A673 (cell line): ENCODE results near the gene GATA1. TPM values are rescaled to one million over a fixed set of nuclear protein-coding genes. Genes with fewer than 3 reads are reported as not detected.

Experiments used
- BruUV-seq: library from RNA; stranded (reverse); fragments of 400-500 nt; replicated peaks from 2 replicates; lab custom pipeline; 2021; lab: Mats Ljungman, UMichigan
- CTCF ChIA-PET: fragments of 300-600 bp; sonication (Branson Sonifier 250); formaldehyde crosslinking; loops from one replicate; lab custom pipeline; 2022; ENCODE audit warnings: antibody characterized with exemption; lab: Charles Lee
- POLR2A ChIA-PET: fragments of 300-600 bp; sonication (Branson Sonifier 250); formaldehyde crosslinking; loops from one replicate; lab custom pipeline; 2022; ENCODE audit warnings: antibody characterized with exemption; ENCODE audit not compliant: low non-redundant PET; lab: Charles Lee
- DNase-seq: peaks from one replicate; pipeline ENCODE4 v3.0.0-alpha.2; 2015; ENCODE audit warnings: low spot score
- H3K27ac ChIP-seq: fragments of 200-600 bp; sonication (generic); 2 replicates; pipeline ENCODE4 v1.5.1; 2016; ENCODE audit warnings: mixed run types, low read depth, mild to moderate bottlenecking, mixed read lengths, antibody characterized with exemption, low read length; ENCODE audit not compliant: poor library complexity, severe bottlenecking
- H3K27me3 ChIP-seq: fragments of 200-600 bp; sonication (generic); replicated peaks from 2 replicates; pipeline ENCODE4 v1.6.1; 2017; ENCODE audit warnings: mixed run types, low read depth, mild to moderate bottlenecking, mixed read lengths, antibody characterized with exemption, low read length; ENCODE audit not compliant: insufficient read depth, poor library complexity
- H3K36me3 ChIP-seq: fragments of 200-600 bp; sonication (generic); 2 replicates; pipeline ENCODE4 v1.6.1; 2016; ENCODE audit warnings: mixed run types, mild to moderate bottlenecking, mixed read lengths, antibody characterized with exemption, low read length; ENCODE audit not compliant: insufficient read depth, poor library complexity, severe bottlenecking
- H3K4me1 ChIP-seq: fragments of 200-600 bp; sonication (generic); 2 replicates; pipeline ENCODE4 v1.6.1; 2017; ENCODE audit warnings: mixed run types, mild to moderate bottlenecking, mixed read lengths, antibody characterized with exemption, low read length; ENCODE audit not compliant: insufficient read depth, poor library complexity, severe bottlenecking
- H3K4me3 ChIP-seq: fragments of 200-600 bp; sonication (generic); 2 replicates; pipeline ENCODE4 v1.5.1; 2016; ENCODE audit warnings: low read depth, mixed run types, mild to moderate bottlenecking, mixed read lengths, low read length; ENCODE audit not compliant: poor library complexity, severe bottlenecking
- H3K9me3 ChIP-seq: fragments of 200-600 bp; sonication (generic); 2 replicates; pipeline ENCODE4 v1.6.1; 2016; ENCODE audit warnings: mixed run types, low read depth, mild to moderate bottlenecking, mixed read lengths, antibody characterized with exemption, low read length; ENCODE audit not compliant: poor library complexity, severe bottlenecking
- CTCF ChIP-seq: fragments of 300-800, 200-600 bp; sonication (generic); conservative IDR thresholded peaks from 2 replicates; pipeline ENCODE4 v1.5.1; 2017; ENCODE audit warnings: low read depth, mild to moderate bottlenecking, antibody characterized with exemption, low read length, moderate library complexity, mixed read lengths
- EZH2 ChIP-seq: fragments of 200-600 bp; sonication (generic); IDR thresholded peaks from 2 replicates; pipeline ENCODE4 v1.6.1; 2017; ENCODE audit warnings: borderline replicate concordance, low read depth, mild to moderate bottlenecking, mixed read lengths, antibody characterized with exemption, low read length; ENCODE audit not compliant: poor library complexity, severe bottlenecking
- intact Hi-C: fragments of 100-400 bp; cut with micrococcal nuclease; formaldehyde crosslinking; loops from one replicate; pipeline ENCODE4 v1.10.0; 2022; ENCODE audit not compliant: unreplicated experiment
- total RNA-seq: library from RNA; stranded (reverse); gene quantifications from 2 replicates; pipeline ENCODE4 v1.2.3, GENCODE V29; 2021

The GATA1 gene
- total RNA-seq, 1 experiment from 2014 or later, result not detected

- ChIA-PET POLR2A (interaction anchor here (0.6 to 0.7 kb wide), 2 partner anchors 103 to 1603 kb away, joined by 4 to 9 read pairs; no protein-coding TSS in a partner anchor), CTCF (no interaction called here)
- Histone ChIP-seq H3K9me3 (no peaks in the 10 kb centered on the region), H3K27me3 (no peaks in the 10 kb centered on the region), H3K27ac (no peak overlapping the region), H3K4me3 (peak overlapping the region; percentile 59), H3K4me1 (no peaks in the 10 kb centered on the region), H3K36me3 (no peaks in the 10 kb centered on the region)
- intact Hi-C loops, result no loop called here
- TSS peak; percentile 81 for BruUV-seq
- DNase-seq, result no peak
- no peak for TF ChIP-seq CTCF
- no peak for TF ChIP-seq EZH2
Observed at GRCh38 chrX:48834383-48834709, 48.0 kb downstream of the GATA1 start.

- H3K27me3 ChIP-seq, result no peaks in the 10 kb centered on the region
- intact Hi-C loops, result no loop called here
- DNase-seq, result peak; percentile 25
Observed at GRCh38 chrX:48835524-48836329, 49.3 kb downstream of the GATA1 start, which contains the start of gene PCSK1N. Gene PCSK1N, minus strand, starts transcription at chrX:48835610. Its CDS starts 78 bp downstream, at chrX:48835532.

DNA sequence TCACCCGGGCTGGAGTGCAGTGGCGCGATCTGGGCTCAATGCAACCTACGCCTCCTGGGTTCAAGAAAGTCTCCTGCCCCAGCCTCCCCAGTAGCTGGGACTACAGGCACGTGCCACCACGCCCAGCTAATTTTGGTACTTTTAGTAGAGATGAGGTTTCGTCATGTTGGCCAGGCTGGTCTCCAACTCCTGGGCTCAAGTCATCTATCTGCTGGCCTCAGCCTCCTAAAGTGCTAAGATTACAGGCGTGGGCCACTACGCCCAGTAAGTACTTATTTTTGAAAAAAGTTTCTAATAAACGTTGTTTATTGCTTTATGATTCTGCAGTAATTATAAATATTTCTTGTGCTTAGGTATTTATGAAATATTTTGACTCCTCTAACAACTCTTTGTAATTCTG is 53.3 kb downstream of the GATA1 start:
- POLR2A ChIA-PET, result no interaction called here
- TF ChIP-seq CTCF, result no peak
- TF ChIP-seq EZH2, result no peak

More at GRCh38 chrX:48835524-48836329, 49.3 kb downstream of the GATA1 start, which contains the start of gene PCSK1N:
- Histone ChIP-seq H3K4me3 (peak within 1 kb of the TSS; percentile 59), H3K27ac (no peak within 1 kb of the TSS), H3K9me3 (no peaks in the 10 kb centered on the region), H3K4me1 (no peaks in the 10 kb centered on the region), H3K36me3 (no peaks in the 10 kb centered on the region)
- no peak for TF ChIP-seq CTCF
- TF ChIP-seq EZH2, result no peak
- CTCF ChIA-PET, result interaction anchor here (0.6 kb wide), 1 partner anchor 123 kb away, joined by 7 read pairs; no protein-coding TSS in a partner anchor
- POLR2A ChIA-PET, result no interaction called here
- no TSS peak for BruUV-seq

More for the DNA sequence above, 53.3 kb downstream of the GATA1 start:
- intact Hi-C loops, result no loop called here
- Histone ChIP-seq H3K36me3 (no peaks in the 10 kb centered on the region), H3K9me3 (no peaks in the 10 kb centered on the region), H3K27ac (no peak overlapping the region), H3K27me3 (no peaks in the 10 kb centered on the region), H3K4me3 (no peak overlapping the region), H3K4me1 (no peaks in the 10 kb centered on the region)
- CTCF ChIA-PET, result no interaction called here
- BruUV-seq, result no TSS peak
- no peak for DNase-seq

Other genes starting within 250 kb of the GATA1 start
- gene TBC1D25, start 246.9 kb upstream of the GATA1 start, total RNA-seq, result 10.8 and 15.0 TPM in 2 replicates
- gene RBM3, start 212.1 kb upstream of the GATA1 start, total RNA-seq, result 259 and 260 TPM in 2 replicates
- gene WDR13, start 189.1 kb upstream of the GATA1 start, total RNA-seq, result 48.1 and 58.7 TPM in 2 replicates
- gene WAS, start 102.8 kb upstream of the GATA1 start, total RNA-seq, result 0.90 and 1.1 TPM in 2 replicates
- gene SUV39H1, start 89.9 kb upstream of the GATA1 start, total RNA-seq, result 29.4 and 29.9 TPM in 2 replicates
- not detected in 2 replicates for gene GLOD5, start 24.8 kb upstream of the GATA1 start, total RNA-seq
- 49.4 and 82.5 TPM in 2 replicates for gene HDAC6, start 15.5 kb downstream of the GATA1 start, total RNA-seq
- gene ERAS, start 39.9 kb downstream of the GATA1 start, total RNA-seq, result not detected in 2 replicates
- 16.9 and 17.6 TPM in 2 replicates for gene PCSK1N, start 49.0 kb downstream of the GATA1 start, total RNA-seq
- gene TIMM17B, start 111.2 kb downstream of the GATA1 start, total RNA-seq, result 60.8 and 72.4 TPM in 2 replicates
- gene PQBP1, start 111.3 kb downstream of the GATA1 start, total RNA-seq, result 113 and 133 TPM in 2 replicates
- gene SLC35A2, start 125.1 kb downstream of the GATA1 start, total RNA-seq, result 21.7 and 30.4 TPM in 2 replicates
- gene PIM2, start 132.4 kb downstream of the GATA1 start, total RNA-seq, result 14.9 and 19.9 TPM in 2 replicates
- 58.0 and 67.5 TPM in 2 replicates for gene OTUD5, start 171.0 kb downstream of the GATA1 start, total RNA-seq
- 3.6 and 4.3 TPM in 2 replicates for gene KCND1, start 185.3 kb downstream of the GATA1 start, total RNA-seq
- gene GRIPAP1, start 215.7 kb downstream of the GATA1 start, total RNA-seq, result 64.0 and 65.6 TPM in 2 replicates